Measurements from ENCODE around the gene TIMP2.

TIMP2 gene

DNA sequence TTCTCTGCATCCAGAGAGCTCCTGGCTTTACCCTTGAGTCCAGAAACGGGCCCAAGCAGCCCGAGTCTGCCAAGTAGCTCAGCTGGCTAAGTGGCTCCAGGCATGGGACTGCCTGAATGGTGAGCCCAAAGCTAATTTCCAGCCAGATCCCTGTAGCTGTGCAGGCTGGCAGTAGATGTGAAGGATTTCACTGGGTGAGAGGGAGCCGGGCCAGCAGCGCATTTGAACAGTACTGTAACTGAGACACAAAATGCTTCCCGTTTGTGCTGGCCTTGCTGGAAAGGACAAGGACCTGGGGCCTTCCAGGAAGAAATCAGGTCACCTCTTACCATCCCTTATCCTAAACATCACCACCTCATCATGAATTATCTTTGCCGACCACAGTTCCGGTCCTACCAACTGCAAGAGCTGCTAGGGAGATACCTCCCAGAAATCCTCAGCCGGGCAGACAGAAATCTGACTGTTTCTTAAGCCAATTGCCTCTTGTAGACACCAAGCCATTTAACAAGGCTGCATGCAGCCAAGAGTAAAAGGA is 3.7 kb downstream of the TIMP2 start:
- H3K4me3 ChIP-seq (ENCODE audit: low read depth, low read length): no peak overlapping the region
- DNase-seq (ENCODE audit: low read depth): no peak
- TF ChIP-seq, protein P1, sequence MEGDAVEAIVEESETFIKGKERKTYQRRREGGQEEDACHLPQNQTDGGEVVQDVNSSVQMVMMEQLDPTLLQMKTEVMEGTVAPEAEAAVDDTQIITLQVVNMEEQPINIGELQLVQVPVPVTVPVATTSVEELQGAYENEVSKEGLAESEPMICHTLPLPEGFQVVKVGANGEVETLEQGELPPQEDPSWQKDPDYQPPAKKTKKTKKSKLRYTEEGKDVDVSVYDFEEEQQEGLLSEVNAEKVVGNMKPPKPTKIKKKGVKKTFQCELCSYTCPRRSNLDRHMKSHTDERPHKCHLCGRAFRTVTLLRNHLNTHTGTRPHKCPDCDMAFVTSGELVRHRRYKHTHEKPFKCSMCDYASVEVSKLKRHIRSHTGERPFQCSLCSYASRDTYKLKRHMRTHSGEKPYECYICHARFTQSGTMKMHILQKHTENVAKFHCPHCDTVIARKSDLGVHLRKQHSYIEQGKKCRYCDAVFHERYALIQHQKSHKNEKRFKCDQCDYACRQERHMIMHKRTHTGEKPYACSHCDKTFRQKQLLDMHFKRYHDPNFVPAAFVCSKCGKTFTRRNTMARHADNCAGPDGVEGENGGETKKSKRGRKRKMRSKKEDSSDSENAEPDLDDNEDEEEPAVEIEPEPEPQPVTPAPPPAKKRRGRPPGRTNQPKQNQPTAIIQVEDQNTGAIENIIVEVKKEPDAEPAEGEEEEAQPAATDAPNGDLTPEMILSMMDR (conservative IDR thresholded peaks at IDR 0.05; ENCODE audit: low read depth, low read length): no peak

GRCh38 chr17:78920528-78920927 is 4.7 kb downstream of the TIMP2 start:
- DNase-seq (ENCODE audit: low read depth): no peak
- TF ChIP-seq, protein P1 (conservative IDR thresholded peaks at IDR 0.05; ENCODE audit: low read depth, low read length): no peak
- H3K4me3 ChIP-seq (ENCODE audit: low read depth, low read length): no peak overlapping the region

- TF ChIP-seq, protein P1 (conservative IDR thresholded peaks at IDR 0.05; ENCODE audit: low read depth, low read length): no peak
- DNase-seq (ENCODE audit: low read depth): no peak
- no peak overlapping the region for H3K4me3 ChIP-seq (ENCODE audit: low read depth, low read length)
These were observed 5.2 kb downstream of the TIMP2 start for GRCh38 chr17:78919861-78920450.

GRCh38 chr17:78918979-78919378 is 6.2 kb downstream of the TIMP2 start:
- DNase-seq (ENCODE audit: low read depth): no peak
- TF ChIP-seq, protein P1 (conservative IDR thresholded peaks at IDR 0.05; ENCODE audit: low read depth, low read length): no peak
- no peak overlapping the region for H3K4me3 ChIP-seq (ENCODE audit: low read depth, low read length)

GRCh38 chr17:78917451-78918275 is 7.5 kb downstream of the TIMP2 start:
- DNase-seq (ENCODE audit: low read depth): no peak
- TF ChIP-seq, protein P1 (conservative IDR thresholded peaks at IDR 0.05; ENCODE audit: low read depth, low read length): no peak
- H3K4me3 ChIP-seq (ENCODE audit: low read depth, low read length): no peak overlapping the region

DNA sequence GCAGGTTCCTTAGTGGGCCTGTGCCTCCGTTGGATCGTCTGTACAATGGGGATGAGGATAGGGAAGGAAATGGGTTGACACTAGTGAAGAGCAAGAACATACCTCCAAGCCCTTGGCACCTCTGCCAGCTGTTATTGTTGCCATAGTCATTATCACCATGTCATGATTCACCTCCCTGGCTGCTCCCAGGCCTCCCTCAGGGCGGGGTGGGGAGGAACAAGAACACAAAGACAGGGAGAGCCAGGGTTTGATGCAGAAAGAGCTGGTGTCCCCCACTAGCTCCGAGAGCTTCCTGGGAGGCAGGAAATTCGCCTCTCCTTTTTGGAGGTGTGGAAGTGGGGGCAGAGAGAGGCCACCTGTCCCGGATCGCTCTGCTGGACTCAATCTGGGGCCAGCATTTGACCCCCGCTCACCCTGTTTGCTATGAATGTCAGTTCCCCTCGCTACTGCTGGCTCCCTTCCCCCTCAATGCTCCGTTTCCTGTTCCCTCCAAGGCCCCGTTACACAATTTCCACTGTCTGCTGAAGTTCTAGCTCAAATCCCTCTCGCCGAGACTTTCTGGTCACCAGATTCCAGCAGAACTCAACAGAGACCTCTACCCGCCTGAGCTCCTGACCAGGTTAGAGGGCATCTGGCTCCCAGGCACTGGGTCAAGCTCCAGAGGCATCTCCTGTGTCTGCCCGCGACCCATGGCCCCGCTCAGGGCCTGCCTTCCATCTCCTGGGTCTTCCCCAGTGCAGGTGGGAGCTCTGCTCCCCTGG is 9.1 kb downstream of the TIMP2 start:
- DNase-seq (ENCODE audit: low read depth): peak; percentile 65
- TF ChIP-seq, protein P1 (conservative IDR thresholded peaks at IDR 0.05; ENCODE audit: low read depth, low read length): no peak
- H3K4me3 ChIP-seq (ENCODE audit: low read depth, low read length): no peak overlapping the region

Data from choroid plexus epithelial cell (primary cell).